GM12874 (cell line): ENCODE data around the gene LAYN.

Experiments
- CTCF ChIP-seq: IDR thresholded peaks from 2 replicates; pipeline ENCODE4 v1.5.1; 2011; ENCODE audit warnings: low read depth, mild to moderate bottlenecking, control low read depth, low read length, moderate library complexity; ENCODE audit not compliant: insufficient read depth

Gene LAYN

GRCh38 chr11:111606986-111607385 lies 66.5 kb downstream of the LAYN start:
- no peak for TF ChIP-seq CTCF

GRCh38 chr11:111607751-111608150 lies 67.2 kb downstream of the LAYN start:
- no peak for TF ChIP-seq CTCF
